Prostate gland (tissue), 2 donors: Measurements from ENCODE around the gene C8A.

Source experiments
- POLR2A ChIP-seq: fragments of 450-650 bp; IDR thresholded peaks from one replicate; pipeline ENCODE4 v1.6.1; 2016; ENCODE audit warnings: antibody characterized with exemption, mild to moderate bottlenecking
- TF ChIP-seq, protein P1 (sequence below), 4 experiments: fragments of 200-600 bp in 2 of 4; fragments of 450-650 bp in 2 of 4; sonication (generic) in 2 of 4; IDR thresholded peaks; 1 replicate in 3 of 4; 2 replicates in 1 of 4; pipeline ENCODE4 v1.5.1; 2016 to 2019; ENCODE audit warnings: antibody characterized with exemption in 4 of 4, mild to moderate bottlenecking in 2 of 4, moderate library complexity in 2 of 4

DNA sequence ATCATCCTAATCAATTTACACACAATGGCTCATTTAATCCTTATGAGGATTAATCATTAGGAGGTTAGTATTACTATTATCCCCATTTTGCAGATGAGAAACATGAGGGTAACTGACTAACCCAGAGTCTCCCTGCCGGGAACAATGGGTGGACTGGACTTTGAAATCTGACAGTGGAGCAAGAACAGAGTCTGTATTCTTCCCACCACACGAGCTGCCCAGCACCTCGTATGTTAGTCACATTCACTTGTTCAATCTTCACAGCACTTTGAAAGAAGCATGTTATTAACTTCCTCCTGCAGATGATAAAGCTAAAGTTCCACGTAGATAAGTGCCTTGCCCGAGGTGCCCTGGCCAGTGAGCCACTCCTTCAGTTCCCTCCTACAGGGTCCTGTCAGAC, 98.8 kb downstream of the C8A start:
- TF ChIP-seq, protein P1, sequence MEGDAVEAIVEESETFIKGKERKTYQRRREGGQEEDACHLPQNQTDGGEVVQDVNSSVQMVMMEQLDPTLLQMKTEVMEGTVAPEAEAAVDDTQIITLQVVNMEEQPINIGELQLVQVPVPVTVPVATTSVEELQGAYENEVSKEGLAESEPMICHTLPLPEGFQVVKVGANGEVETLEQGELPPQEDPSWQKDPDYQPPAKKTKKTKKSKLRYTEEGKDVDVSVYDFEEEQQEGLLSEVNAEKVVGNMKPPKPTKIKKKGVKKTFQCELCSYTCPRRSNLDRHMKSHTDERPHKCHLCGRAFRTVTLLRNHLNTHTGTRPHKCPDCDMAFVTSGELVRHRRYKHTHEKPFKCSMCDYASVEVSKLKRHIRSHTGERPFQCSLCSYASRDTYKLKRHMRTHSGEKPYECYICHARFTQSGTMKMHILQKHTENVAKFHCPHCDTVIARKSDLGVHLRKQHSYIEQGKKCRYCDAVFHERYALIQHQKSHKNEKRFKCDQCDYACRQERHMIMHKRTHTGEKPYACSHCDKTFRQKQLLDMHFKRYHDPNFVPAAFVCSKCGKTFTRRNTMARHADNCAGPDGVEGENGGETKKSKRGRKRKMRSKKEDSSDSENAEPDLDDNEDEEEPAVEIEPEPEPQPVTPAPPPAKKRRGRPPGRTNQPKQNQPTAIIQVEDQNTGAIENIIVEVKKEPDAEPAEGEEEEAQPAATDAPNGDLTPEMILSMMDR (IDR thresholded peaks at IDR 0.05), result no peak
- TF ChIP-seq POLR2A, result no peak
